ENCODE measurements around the gene DDHD1. TPM values are rescaled to one million over a fixed set of nuclear protein-coding genes. Genes with fewer than 3 reads are reported as not detected.

The DDHD1 gene
- polyA plus RNA-seq, 2 of the 4 experiments (the other 2 are of a cell fraction), result 6.2 to 12.3 TPM

GRCh38 chr14:53110096-53110495, 43.0 kb downstream of the DDHD1 start:
- DNase-seq (ENCODE audit: low read depth in 1 of 2, low spot score in 1 of 2), result no peak
- no peak for TF ChIP-seq HES2 (IDR thresholded peaks at IDR 0.05)
- TF ChIP-seq MYC (IDR thresholded peaks at IDR 0.05; ENCODE audit: borderline replicate concordance, low read length), result no peak
- TF ChIP-seq MAZ (IDR thresholded peaks at IDR 0.05; ENCODE audit: borderline replicate concordance, low read depth, low read length), result no peak
- no peak for TF ChIP-seq BHLHE40 (IDR thresholded peaks at IDR 0.05; ENCODE audit: low read depth, low read length)
- TF ChIP-seq HEYL (CRISPR knock-in tag; IDR thresholded peaks at IDR 0.05), result no peak
- no peak for TF ChIP-seq FOSL2 (IDR thresholded peaks at IDR 0.05)
- TF ChIP-seq FOSL2 (CRISPR knock-in tag; IDR thresholded peaks at IDR 0.05), result no peak
- no peak for TF ChIP-seq NPAS2 (CRISPR knock-in tag; IDR thresholded peaks at IDR 0.05; ENCODE audit: borderline replicate concordance)
- ChIA-PET POLR2A (no interaction called here), CTCF (interaction anchor here (0.6 to 1.2 kb wide), 2 partner anchors 8 to 17 kb away, joined by 5 to 7 read pairs; no protein-coding TSS in a partner anchor)
- no peak overlapping the region for H3K4me3 ChIP-seq
- H3K4me1 ChIP-seq, result no peaks in the 10 kb centered on the region
- no peak for ATAC-seq
- no peak overlapping the region for H3K27ac ChIP-seq
- peaks cover 15% of the 10 kb centered on the region for H3K9me3 ChIP-seq
- no peak overlapping the region for H3K4me2 ChIP-seq
- WGBS (ENCODE audit: missing lambda C conversion rate), result 94% methylated on average over 1 of the region's 1 CpG
- FAIRE-seq, result no peak

GRCh38 chr14:53109105-53110041, 43.8 kb downstream of the DDHD1 start:
- Histone ChIP-seq H3K27ac (no peak overlapping the region), H3K4me1 (no peaks in the 10 kb centered on the region), H3K9me3 (peaks cover 15% of the 10 kb centered on the region), H3K4me3 (no peak overlapping the region), H3K4me2 (no peak overlapping the region)
- FAIRE-seq (no peak), DNase-seq (ENCODE audit: low read depth in 1 of 2, low spot score in 1 of 2) (no peak), ATAC-seq (no peak)
- WGBS (ENCODE audit: missing lambda C conversion rate), result 85% methylated on average over 5 of the region's 5 CpGs
- CTCF ChIA-PET, result interaction anchor here (0.6 to 1.2 kb wide), 3 partner anchors 7 to 198 kb away, joined by 3 to 7 read pairs (median 5); no protein-coding TSS in a partner anchor
- POLR2A ChIA-PET, result no interaction called here
- no peak for TF ChIP-seq ESRRA (IDR thresholded peaks at IDR 0.05; ENCODE audit: borderline replicate concordance, low read length)
- TF ChIP-seq JUNB (IDR thresholded peaks at IDR 0.05), result no peak
- TF ChIP-seq KDM1A (IDR thresholded peaks at IDR 0.05; ENCODE audit: low read depth), result no peak
- TF ChIP-seq MYC (IDR thresholded peaks at IDR 0.05; ENCODE audit: borderline replicate concordance, low read length), result no peak
- TF ChIP-seq MAZ (IDR thresholded peaks at IDR 0.05; ENCODE audit: borderline replicate concordance, low read depth, low read length), result no peak
- no peak for TF ChIP-seq RCOR1 (IDR thresholded peaks at IDR 0.05; ENCODE audit: low read depth, low read length)
- TF ChIP-seq POLR2AphosphoS2 (conservative IDR thresholded peaks at IDR 0.05; ENCODE audit: low read length), result no peak
- TF ChIP-seq FOSB (CRISPR knock-in tag; IDR thresholded peaks at IDR 0.05), result no peak
- no peak for TF ChIP-seq BCL3 (IDR thresholded peaks at IDR 0.05)
- TF ChIP-seq BHLHE40 (IDR thresholded peaks at IDR 0.05; ENCODE audit: low read depth, low read length), result no peak
- TF ChIP-seq ELK1 (IDR thresholded peaks at IDR 0.05; ENCODE audit: low read depth, low read length), result no peak
- no peak for TF ChIP-seq RNF2 (IDR thresholded peaks at IDR 0.05; ENCODE audit: borderline replicate concordance, low read depth)

- no peak overlapping the region for H3K27ac ChIP-seq
- ATAC-seq, result no peak
- no peak overlapping the region for H3K4me3 ChIP-seq
- CTCF ChIA-PET, result interaction anchor here (1.0 kb wide), 1 partner anchor 199 kb away, joined by 3 read pairs; no protein-coding TSS in a partner anchor
- WGBS (ENCODE audit: missing lambda C conversion rate), result 94% methylated on average over 10 of the region's 10 CpGs
- no peak for DNase-seq (ENCODE audit: low read depth in 1 of 2, low spot score in 1 of 2)
- no peak overlapping the region for H3K4me2 ChIP-seq
- peaks cover 15% of the 10 kb centered on the region for H3K9me3 ChIP-seq
- no peak for FAIRE-seq
- POLR2A ChIA-PET, result no interaction called here
- no peaks in the 10 kb centered on the region for H3K4me1 ChIP-seq
- no peak for TF ChIP-seq RCOR1 (IDR thresholded peaks at IDR 0.05; ENCODE audit: low read depth, low read length)
- TF ChIP-seq TP53 (CRISPR knock-in tag; IDR thresholded peaks at IDR 0.05), result no peak
- TF ChIP-seq NPAS2 (CRISPR knock-in tag; IDR thresholded peaks at IDR 0.05; ENCODE audit: borderline replicate concordance), result no peak
- TF ChIP-seq MAZ (IDR thresholded peaks at IDR 0.05; ENCODE audit: borderline replicate concordance, low read depth, low read length), result no peak
- no peak for TF ChIP-seq CBX8 (IDR thresholded peaks at IDR 0.05)
- no peak for TF ChIP-seq NFE2L2 (conservative IDR thresholded peaks at IDR 0.05; ENCODE audit: low read length)
- no peak for TF ChIP-seq ESRRA (IDR thresholded peaks at IDR 0.05; ENCODE audit: borderline replicate concordance, low read length)
- TF ChIP-seq ATOH8 (CRISPR knock-in tag; IDR thresholded peaks at IDR 0.05; ENCODE audit: low read depth), result no peak
- TF ChIP-seq JUN (IDR thresholded peaks at IDR 0.05), result no peak
- no peak for TF ChIP-seq MYC (IDR thresholded peaks at IDR 0.05; ENCODE audit: borderline replicate concordance, low read length)
- TF ChIP-seq CTCF (IDR thresholded peaks at IDR 0.05), result no peak
Observed at GRCh38 chr14:53108292-53109104, 44.6 kb downstream of the DDHD1 start.

Measured in A549 (cell line).